Hematopoietic multipotent progenitor cell treated with erythropoietin and hydrocortisone succinate and interleukin-3 and kit ligand, for 8 days (in vitro differentiated cells): ENCODE data around the gene NAXE.
A peak's percentile ranks its signal among the peaks of the same experiment; 100 is the strongest.
"Not testable (repeated sequence)": the region's sequence is repeated elsewhere in the genome, so short reads cannot be mapped to it uniquely, and the experiment has no call there.

Experiments
- DNase-seq: peaks from one replicate; pipeline ENCODE4 v3.0.0-alpha.2; 2015

The NAXE gene

DNA sequence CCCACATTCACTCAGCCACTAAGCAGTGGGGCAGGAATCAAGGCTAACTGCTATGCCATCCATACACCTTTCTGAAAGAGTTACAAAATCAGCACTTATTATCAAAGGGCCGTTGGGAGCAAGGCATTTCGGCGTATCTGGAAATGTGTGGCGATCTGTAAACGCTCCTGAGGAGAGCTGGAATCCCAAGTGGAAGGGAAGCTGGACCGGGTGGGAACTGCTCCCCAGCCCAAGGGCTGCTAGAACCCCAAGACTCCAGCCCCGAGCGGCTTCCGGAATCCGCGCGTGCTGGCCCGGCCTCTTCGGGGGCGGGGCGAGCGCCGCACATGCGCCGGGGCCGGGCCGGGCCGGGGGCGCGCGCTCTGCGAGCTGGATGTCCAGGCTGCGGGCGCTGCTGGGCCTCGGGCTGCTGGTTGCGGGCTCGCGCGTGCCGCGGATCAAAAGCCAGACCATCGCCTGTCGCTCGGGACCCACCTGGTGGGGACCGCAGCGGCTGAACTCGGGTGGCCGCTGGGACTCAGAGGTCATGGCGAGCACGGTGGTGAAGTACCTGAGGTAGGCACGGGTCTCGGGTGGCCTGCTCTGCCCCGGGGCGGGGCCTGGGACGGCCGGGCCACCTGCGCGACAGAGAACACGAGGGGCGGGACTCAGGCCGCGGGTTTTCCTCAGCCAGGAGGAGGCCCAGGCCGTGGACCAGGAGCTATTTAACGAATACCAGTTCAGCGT lies at the start of gene NAXE:
NAXE (plus strand) TSS at position 345 of the 726 bp plus-strand sequence; CDS start at position 374, 29 bp downstream.
- peak; percentile 72 for DNase-seq

DNA sequence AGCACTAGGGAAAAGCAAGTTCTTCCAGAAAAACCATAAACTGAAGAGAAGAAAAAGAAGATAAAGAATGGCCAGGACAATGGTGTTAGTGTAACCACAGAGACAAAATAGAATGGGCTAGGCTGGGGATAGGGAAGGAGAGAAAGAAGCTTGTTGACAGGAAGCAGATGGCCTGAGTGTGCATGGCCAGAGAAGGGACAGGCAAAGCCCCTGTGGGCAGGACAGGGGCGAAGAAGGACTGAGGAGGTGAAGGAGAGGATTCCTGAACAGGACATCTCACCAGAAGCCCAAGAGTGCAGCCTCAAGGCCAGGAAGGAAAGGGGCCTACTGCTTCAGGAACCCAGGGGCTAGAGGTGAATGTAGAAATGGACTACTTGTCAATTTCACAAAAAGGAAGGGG lies 48.5 kb upstream of the NAXE start:
- no peak for DNase-seq

DNA sequence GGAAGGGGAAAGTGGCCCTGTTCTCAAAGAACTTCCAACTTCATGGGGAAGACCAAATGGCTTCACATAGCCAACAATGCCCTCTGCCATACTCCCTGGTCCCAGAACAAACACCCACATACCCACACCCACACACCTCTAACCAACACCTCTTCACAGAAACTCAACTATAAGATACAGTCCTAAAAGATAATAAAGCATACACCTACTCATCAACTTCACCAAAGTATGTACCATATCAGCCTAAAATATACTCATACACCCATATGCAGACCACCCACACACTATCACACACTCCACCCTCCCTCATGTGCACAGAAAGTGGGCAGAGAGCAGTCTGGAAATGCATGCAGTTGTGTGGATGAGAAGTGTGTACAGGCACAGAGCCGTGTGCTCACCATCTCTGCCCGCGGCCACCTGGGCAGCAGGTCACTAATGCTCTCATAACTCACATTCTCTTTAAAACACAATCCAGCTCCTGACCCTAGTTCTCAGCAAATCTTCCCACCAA lies 46.9 kb upstream of the NAXE start:
- no peak for DNase-seq

DNA sequence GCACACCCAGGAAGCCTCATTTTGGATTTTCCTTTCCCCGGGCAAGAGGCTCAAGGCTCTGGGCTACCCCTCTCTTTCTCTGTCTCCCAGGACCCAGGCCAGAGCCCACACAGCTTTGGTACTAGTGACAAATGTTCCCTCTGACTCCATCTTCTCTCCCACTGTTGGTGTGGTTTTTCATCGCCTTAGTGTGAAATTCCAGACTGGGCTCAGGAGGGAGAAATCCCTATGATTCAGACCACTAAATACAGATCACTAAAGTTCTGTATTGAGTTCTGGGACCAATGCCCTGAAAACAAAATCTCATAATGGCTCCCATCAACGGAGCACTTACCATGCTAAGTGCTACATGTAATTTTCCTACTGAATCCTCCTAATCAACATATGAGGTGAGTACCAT lies 45.3 kb upstream of the NAXE start:
- DNase-seq = no peak

DNA sequence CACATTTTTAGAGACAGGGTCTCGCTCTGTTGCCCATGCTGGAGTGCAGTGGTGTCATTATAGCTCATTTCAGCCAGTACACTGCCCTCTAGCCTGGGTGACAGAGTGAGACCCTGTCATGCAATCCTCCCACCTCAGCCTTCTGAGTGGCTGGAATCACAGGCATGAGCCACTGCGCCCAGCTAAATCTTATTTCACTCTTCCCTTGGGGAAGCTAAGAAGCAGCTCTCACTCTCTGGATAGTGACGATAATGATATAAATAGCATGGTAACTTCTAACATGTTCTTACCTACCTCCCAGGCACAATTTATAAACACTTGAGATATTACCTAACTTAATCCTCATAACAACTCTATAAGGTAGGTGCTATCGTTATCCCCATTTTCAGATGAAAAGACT lies 44.1 kb upstream of the NAXE start:
- DNase-seq = no peak

DNA sequence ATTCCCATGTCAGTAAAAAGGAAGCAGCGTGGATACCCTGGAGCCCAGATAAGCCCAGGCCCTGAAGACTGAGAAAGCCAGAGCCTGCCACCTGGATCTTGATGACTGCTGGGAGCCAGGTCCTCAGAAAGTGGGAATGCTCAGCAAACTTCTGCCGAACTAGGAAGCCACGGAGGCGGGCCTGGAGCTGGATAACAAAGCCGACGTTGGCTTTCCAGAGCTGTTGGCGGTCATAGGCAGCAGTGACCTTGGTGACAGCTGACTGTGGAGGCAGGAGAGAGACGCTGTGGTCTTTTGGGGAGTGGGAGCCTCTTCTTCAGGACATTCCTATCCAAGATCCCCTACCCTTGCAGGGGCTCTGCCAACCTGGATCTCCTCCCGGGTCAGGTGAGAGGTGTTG lies 43.6 kb upstream of the NAXE start:
- no peak for DNase-seq

DNA sequence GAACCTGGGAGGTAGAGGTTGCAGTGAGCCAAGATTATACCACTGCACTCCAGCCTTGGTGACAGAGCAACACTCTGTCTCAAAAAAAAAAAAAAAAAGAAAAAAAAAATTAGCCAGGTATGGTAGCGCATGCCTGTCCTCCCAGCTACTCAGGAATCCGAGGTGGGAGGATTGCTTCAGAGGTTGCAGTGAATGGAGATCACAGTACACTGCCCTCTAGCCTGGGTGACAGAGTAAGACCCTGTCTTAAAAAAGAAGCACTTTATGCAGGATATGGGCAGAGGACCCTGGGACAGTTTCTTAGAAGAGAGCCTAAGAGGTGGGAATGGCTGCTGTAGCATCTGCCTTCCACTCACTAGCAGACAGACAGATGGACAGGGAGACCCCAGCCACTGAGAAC lies 42.2 kb upstream of the NAXE start:
- DNase-seq = no peak

DNA sequence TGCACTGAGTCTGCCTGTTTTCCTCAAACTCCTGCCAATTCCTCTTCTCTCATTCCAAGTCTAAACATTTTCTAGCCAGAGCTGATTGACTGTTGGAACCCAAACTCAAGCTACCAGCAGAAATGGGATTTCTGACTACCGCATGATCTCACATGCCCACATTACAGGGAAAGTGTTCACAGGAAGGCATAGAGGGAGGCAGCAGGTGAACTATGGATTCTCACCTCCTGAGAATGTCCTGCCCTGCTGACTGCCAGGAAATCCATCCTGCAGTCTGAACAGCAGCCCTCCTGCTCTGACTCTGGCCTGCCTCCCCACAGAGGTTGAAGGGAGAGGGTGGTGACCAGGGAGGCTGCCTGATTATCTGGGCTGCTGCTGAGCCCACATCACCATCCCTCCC lies 41.7 kb upstream of the NAXE start:
- no peak for DNase-seq

DNA sequence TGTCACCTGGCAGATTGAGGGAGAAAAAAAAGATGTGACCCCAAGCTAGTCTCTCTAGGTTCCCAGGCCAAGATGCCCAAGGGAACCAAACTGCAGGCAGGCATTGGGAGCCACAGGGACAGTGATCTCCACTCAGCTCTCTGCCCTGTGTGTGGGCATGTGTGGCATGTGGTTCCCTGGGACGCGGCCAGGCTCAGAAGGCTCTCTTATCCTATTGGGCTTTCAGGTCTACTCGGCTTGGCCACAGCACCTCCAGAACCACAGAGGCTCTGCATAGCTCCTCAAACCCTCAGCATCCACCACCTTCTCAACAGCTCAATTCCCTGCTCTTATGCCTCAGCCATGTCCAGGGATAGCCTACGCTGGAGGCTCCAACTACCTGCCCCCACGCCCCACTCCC lies 41.2 kb upstream of the NAXE start:
- DNase-seq = no peak

DNA sequence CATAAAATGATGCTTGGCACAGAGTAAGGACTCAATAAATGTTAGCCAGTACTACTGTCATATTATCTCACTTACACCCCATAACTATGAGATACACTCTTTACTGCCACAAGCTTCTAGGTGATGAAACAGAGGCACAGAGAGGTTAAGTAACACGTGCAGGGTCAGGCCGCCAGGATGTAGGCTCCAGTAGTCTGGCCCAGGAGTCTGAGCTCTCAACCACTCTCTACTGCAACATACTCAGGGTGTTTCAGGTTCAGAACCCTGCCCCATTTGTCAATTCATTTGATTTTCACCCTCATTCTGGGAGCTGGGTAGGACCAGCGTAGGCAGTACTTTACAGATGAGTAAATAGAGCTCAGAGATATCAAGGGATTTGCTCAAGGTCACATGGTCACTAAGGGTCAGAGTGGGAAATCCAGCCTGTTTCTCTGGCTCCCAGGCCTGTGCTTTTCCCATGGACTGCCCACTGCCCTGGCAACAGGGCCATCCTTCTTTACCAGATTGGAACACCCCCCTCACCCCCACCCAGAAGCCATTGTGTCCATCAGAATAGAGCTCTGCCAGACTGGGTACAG lies 40.4 kb upstream of the NAXE start:
- no peak for DNase-seq

DNA sequence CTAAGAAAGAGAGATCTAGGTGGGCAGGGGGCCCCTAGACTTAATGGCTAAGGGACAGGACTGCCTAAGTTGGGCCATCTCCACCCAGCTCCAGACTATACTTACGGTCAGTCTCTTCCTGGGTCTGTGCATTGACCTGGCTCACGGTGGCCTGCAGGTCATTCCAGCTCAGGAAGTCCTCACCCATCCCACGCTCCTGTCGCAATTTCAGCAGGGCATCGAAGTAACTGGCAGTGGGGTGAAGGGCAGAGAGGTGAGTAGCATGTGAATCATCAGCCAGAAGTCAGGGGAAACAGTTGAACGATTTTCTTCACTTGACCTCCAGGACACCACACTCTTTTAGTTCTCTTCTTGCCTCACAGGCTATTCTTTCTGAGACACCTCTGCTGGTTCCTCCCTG lies 39.7 kb upstream of the NAXE start:
- DNase-seq = no peak

DNA sequence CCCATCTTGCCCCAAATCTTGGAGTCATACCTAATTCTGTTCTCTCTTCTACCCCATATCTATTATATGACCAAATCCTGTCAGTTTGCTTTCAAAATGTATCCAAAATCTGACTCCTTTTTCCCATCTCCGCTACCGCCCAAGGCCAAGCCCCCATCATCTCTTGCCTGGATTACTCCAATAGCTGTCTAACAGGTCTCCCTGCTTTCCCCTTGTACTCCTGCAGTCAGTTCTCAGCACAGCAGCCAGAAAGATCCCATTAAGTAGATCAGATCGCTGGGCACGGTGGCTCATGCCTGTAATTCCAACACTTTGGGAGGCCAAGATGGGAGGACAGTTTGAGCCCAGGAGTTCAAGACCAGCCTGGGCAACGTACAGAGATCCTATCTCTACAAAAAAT lies 39.1 kb upstream of the NAXE start:
- no peak for DNase-seq

DNA sequence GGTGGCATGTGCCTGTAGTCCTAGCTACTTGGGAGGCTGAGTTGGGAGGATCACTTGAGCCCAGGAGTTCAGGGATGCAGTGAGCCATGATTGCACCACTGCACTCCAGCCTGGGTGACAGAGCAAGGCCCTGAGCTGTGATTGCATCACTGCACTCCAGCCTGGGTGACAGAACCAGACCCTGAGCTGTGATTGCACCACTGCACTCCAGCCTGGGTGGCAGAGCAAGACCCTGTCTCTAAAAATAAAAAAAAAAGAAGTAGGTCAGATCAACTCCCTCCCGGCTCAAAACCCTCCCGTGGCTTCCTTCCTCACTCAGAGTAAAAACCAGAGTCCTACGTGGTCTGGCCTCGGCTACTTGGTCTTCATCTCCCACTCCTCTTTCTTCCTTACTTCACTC lies 38.6 kb upstream of the NAXE start:
- not testable (repeated sequence) for DNase-seq

DNA sequence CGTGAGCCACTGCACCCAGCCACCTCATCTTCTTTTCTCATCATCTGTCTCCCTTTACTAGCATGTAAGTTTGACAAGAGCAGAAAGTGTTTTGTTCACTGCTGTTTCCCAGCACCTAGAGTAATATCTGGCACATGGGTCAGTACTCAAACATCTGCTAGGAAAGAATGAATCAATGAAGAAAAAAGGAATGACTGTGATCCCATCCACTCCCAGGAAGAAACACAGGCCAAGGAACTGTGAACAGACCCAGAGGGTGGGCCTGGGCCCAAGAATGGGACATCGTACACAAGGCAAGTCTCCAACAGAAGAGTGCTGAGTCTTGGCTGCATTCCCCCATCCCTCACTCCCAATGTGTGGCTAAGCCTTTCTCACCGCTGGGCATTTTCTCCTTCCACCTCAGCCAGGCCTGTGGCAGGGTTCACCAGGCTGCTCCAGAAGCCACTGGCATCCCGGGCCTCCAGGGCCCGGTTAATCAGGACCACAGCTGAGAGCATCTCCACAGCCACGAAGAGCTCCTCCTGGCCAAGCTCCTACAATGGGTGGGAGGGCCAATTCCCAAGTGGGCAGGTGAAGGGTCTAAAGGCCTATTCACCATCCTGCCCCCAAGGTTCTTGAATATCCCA lies 37.6 kb upstream of the NAXE start:
- no peak for DNase-seq

DNA sequence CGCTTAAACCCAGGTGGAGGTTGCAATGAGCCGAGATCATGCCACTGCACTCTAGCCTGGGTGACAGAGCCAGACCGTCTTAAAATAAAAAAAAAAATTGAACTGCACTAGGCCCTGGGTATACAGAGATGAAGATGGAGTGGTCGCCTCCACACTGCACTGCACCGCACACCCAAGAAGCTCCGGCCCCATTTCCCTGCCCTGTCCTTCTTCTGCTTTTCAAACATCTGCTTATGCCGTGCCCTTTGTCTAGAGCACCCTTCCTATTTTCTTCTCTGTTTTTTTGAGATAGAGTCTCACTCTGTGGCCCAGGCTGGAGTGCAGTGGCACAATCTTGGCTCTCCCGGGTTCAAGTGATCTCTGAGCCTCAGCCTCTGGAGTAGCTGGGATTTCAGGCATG lies 36.6 kb upstream of the NAXE start:
- no peak for DNase-seq

DNA sequence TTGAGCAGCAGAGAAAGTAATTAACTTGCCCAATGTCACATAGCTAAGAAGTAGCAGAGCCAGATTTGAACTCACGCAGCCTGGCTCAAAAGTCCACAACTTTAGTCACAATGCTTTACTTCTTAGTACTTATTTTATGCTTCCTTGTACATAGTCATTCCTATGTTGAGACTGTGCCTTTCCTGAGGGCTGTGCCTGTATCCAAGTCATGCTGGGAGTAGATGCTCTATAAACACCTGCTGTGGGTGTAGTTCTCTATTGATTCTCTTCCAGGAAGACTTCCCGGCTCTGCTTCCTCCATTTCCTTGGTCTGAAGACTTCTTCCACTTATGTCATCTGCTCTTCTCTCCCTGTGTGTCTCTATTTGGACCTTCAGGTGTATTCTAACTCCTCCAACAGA lies 35.9 kb upstream of the NAXE start:
- DNase-seq = no peak

DNA sequence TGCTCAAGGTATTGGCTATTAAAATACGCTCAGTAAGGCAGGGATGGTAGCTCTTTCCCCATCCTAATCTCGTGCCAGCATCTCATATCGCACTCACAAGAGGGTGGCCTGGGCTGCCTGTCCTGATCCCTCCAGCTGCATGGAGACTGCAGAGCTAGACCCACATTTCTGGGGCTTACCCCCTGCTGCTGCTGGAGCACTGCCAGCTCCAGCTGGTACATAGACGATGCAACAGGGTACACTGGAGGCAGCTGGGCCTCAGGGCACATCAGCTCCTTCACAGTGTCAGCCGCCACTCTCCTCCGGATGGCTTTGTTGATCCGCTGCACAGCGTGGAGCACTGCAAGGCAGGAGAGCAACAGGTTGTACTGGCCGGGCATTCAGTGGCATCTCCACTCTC lies 35.2 kb upstream of the NAXE start:
- DNase-seq = no peak

DNA sequence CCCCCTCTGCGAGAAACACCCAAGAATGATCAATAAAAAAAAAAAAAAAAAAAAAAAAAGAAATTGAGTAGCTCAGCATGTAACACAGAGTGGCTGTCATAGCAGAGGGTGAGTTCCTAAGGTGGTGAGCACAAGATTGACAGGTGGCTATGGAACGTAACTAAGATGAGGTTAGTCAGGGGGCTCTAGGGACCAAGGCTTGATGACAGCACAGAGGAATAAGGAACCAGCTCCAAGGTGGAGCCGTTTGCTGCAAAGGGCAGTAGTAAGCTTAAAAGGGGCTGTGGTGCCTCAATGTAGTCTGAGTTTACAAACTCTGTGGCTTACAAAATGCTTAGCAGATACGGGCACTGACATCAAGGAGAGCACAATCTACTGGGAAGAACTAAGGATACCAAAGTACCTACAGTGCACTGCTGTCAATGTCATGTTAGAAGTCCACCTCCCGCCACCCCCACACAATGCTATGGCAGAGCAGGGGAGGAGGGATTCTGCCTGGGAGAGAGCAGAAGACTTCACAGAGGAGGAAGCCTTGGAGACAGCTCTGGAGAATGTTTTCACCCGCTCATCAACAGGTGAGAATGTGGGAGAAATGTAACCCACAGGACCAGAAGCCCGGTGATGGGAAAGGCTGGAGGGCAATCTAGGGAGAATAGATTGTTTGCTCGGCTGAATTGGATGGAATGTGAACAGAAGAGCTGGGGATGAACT lies 32.3 kb upstream of the NAXE start:
- DNase-seq = no peak

DNA sequence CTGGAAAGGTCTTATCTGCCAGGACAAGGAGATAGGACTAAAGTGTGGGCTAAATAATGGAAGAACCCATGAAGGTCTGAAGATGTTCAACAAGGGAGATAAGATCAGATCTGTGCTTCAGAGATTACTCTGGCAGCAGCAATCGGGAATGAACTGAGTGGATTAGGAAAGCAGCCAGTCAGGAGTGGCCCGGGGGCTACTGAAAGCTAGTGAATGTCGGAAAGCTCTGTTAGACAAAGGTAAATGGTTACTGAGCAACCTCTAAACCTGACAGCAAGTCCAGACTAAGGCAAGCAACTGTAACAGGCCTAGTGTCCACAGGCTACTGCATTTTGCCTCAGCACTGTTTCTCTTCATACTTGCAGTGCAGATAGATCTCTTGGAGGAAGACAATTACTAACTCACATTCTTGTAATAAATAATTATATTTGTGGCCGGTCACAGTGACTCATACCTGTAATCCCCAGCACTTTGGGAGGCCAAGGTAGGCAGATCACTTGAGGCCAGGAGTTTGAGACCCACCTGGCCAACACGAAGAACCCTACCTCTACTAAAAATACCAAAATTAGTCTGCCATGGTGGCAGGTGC lies 31.7 kb upstream of the NAXE start:
- no peak for DNase-seq

DNA sequence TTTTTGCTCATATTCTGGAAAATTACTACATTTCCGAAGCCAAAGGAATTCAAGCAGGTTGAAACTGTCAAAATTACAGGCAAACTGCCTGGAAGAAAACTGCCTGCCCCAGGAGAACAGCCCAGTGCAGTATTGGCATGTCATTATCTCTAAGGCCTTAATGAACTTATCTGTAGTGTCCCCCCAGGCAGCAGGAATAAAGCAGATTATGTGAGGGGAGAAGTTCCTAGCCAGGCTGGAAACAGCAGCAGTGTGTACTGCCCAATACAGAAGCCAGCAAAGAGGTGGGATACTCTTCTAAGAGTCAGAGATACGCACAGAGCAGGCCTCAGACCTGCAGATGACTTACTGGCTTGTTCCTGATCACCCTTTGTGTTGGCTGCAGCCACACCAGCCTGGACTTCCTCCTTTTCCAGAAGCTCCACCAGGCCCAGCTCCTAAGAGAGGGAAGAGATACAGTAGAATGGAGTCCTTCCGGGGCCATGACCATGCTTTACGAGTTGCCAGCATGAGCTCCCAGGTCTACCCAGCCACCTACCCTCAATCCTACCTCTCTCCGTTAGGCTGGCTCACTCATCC lies 30.9 kb upstream of the NAXE start:
- DNase-seq = peak; percentile 44

DNA sequence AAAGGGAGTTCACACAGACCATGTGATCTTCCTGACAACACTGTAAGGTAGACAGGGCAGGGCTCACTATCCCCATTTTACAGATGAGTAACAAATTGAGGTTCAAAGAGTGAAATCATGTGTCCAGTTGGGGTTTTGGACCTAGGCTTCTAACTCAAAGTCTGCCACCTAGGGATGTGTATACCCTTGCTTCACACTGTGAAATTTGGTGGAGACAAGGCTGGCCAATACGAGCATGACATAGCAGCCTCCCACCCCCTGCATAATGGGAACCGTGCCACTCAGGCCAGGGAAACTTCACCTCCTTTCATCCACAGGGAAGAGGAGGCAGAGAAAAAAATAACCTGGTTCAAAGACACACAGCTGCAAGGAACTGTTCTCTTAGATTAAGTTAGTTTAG lies 26.1 kb upstream of the NAXE start:
- no peak for DNase-seq

DNA sequence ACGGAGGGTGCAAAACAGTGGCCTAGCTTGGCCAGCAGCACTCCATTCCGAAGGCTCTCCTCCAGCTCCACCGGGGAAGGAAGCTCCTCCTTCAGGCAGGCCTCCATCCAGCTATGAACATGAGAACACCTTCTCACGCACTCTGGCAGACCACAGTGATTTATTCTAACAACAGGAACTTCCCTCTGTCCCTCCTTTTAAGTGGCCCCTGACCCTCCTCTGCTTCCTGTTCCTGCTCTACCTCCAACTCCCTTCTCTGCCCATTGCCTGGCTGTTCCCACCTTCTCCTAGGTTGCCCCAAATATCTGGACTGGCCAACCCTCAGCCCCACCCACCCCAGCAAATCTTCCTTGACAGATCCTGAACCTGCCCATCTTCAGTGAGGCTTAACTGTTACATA lies 25.1 kb upstream of the NAXE start:
- no peak for DNase-seq

DNA sequence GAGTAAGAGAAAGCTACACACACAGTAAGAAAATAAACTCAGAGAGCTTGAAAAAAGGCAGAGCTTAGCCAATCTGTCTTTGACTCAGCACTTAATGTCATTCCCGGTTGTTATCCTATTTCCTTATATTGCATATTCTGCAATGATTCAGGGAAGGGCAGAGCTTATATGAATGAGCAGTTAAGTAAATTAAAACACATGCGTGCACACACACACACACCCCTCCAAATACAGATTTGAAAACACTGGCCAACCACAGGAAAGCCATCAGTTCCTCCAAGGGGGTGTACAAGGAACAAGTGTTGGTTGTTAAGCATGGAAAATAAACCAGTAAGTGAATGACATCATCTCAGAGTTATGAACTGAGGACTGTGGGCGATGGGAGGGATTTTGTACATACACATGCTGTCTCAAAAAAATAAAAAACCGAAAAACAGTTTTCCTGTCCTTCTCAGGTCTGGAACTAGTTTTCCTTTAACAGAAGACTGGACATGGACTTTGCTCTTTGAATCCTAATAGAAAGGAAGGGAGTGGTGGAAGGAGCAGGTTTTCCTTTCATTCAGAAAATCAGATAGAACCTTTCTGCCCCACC lies 20.2 kb upstream of the NAXE start:
- DNase-seq = no peak
